ENCODE results near the gene TRPM8.

The TRPM8 gene

GRCh38 chr2:234002281-234002680 is 85.1 kb downstream of the TRPM8 start:
- no peak for DNase-seq (ENCODE audit: low read depth)

DNA sequence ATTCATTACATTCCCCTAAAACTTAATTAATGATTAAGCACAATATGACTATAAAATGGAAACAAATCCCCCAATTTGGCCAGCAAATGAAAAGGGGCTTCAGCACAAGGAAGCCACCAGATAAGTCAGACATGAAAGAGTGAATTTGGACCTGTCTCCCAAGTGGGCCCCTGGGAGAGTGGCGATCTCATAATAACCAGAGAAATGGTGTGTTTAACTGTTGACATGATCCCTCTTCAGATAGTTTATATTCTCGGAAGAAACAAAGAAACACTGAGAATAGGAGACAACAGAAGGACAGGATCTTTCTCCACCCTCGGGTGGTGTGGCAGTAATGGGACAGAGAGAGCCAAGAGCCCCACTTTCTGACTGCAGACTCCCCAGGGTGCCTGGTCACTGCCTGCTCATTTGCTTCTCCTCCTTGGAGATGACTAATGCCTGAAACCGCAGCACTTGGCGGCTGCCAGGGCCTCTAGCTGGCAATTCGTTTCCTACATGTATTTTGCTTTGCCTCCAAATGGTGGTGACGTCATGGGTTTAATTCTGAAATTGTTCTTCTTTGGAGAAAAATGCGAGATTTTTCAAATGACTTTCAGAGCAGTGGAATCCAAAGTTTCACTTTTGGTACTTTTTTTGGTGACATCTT is 86.9 kb downstream of the TRPM8 start:
- DNase-seq (ENCODE audit: low read depth) = no peak

DNA sequence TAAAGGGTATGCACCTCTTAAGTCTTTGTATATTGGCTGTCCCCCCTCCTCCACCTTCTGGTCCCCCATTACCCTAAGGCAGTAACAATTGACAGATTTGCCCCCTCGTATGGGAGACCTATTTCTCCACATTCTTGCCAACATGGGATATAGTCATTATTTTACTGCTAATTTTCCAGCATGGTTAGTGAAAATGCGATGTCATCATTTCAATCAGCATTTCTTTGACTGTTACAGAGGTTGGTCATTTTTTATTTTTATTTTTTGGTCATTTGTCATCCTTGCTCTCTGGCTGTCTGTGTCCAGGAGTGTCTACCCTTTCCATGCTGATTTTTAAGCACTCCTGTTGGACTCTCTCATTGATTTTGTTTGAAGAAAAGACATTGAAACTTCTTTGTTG is 88.0 kb downstream of the TRPM8 start:
- DNase-seq (ENCODE audit: low read depth) = no peak

- no peak for DNase-seq (ENCODE audit: low read depth)
Observed at GRCh38 chr2:234006501-234006900, 89.3 kb downstream of the TRPM8 start.

DNA sequence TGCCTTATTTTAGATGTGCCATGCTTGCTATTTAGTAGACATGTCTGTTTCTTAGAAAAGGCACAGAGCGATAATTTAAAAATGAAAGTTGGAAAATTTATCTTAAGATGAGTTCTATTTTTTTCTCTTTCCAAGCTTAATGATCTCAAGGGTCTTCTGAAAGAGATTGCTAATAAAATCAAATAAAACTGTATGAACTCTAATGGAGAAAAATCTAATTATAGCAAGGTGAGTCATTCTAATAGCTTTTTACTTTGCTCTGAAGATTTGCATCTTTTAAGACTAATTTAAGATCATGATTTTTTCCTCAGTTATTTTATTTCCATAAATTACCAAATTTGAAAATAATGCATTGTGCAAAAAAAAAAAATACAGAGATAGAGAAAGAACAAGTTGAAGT is 97.3 kb downstream of the TRPM8 start:
- no peak for DNase-seq (ENCODE audit: low read depth)

DNA sequence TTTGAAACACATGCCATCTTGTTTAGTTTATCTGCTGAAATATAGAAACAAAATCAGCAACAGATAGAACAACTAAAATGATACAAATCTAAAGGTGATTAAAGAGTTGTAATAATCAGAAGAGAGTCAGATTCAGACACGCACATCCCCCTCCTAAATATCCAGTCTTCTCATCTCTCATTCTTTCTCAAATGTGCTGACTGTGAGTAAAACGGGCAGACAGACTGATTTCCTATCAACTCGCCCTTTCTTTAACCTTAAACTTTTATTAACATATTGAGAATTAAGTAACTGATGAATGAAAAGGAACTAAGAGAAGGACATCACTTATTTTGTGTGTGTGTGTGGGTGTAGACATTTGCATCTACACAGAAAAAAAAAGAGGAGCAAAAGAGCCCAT is 98.7 kb downstream of the TRPM8 start:
- DNase-seq (ENCODE audit: low read depth) = no peak

DNA sequence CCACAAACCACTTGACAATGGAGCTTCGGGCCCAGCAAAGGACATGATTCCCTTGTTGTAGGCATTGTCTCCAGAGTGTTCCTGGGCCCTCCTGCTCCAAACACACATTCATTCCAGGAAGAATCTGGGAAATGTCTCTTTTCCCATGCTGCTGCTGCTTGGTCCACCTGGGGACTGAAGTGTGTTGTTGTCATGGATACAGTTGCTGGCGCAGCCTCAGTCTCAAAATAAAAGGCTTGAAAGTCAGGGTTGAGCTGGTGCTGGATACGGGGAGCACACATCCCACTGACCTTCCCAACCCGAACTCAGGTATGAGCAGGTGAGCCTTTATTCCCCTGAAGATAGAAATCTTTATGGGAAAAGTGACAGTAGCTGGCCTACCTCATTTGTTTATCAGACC is 102.7 kb downstream of the TRPM8 start:
- DNase-seq (ENCODE audit: low read depth) = no peak

DNA sequence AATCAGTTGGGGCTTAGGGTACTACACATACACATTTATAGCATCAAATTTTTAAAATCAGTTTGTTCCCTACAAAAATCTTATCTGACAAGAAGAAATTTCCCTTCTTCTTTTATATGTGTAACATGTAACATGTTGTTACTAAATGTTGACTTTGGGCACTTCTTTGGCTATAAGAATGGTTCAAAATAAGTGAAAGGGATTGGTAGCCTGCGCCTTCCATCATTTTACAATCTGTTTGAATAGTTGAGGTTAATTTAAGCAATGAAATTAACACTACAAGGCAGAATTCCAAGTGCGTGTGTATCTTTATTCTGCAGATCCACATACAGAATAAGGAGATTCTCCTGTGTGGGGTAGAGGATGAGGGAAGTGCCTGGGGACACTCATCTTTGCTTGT is 103.2 kb downstream of the TRPM8 start:
- DNase-seq (ENCODE audit: low read depth) = no peak

GRCh38 chr2:234022424-234022823 is 105.3 kb downstream of the TRPM8 start:
- DNase-seq (ENCODE audit: low read depth) = no peak

- no peak for DNase-seq (ENCODE audit: low read depth)
Observed at GRCh38 chr2:234024304-234024703, 107.1 kb downstream of the TRPM8 start.

DNA sequence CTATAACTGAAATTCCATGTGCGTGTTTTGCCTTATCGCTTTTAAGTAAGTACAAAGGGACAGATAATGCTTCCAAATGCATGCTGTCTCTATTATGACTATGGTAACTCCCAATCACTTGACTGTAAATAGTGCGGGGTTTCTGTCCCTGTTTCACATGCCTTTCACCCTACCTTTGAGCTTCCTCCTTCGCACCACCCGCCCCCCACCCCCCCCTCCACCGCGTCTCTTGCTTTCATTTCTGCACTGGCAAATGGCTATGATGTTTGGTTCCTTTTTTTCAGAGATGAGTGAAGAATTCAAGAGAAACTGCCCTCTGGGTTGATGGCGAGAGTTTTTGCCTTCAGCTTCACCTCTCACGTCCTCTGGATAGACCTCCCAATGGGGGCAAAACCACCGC is 108.3 kb downstream of the TRPM8 start:
- no peak for DNase-seq (ENCODE audit: low read depth)

- DNase-seq (ENCODE audit: low read depth) = no peak
Observed at GRCh38 chr2:234025891-234026401, 108.8 kb downstream of the TRPM8 start.

DNA sequence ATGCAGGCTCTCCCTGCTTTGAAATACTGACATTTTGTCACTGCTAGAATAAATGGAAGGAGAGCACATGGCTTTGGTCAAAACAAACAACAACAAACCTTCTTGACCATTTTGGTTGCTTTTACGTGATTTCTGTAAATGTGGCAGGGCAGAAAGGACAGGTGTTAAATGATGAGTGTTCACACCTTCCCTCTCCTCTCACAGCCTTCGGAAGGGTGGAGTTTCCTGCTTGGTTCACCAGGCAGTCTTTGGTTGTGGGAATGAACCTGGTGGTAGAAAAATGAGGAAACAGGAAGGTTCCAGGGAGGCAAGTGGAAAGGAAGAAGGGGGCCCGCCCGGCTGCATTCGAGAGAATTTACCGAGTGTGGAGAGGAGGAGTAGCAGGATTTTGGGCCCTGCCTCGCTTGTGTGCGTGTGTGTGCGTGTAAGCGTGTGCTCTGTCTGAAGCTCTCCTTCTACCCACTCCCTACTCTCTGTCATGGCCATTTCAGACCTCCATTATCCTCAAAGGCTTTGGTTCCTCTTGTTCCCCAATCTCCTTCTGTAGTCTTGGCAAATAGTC is 109.6 kb downstream of the TRPM8 start:
- no peak for DNase-seq (ENCODE audit: low read depth)

GRCh38 chr2:234027641-234028040 is 110.5 kb downstream of the TRPM8 start:
- DNase-seq (ENCODE audit: low read depth) = no peak

- DNase-seq (ENCODE audit: low read depth) = no peak
Observed at GRCh38 chr2:234029150-234029733, 112.1 kb downstream of the TRPM8 start.

DNA sequence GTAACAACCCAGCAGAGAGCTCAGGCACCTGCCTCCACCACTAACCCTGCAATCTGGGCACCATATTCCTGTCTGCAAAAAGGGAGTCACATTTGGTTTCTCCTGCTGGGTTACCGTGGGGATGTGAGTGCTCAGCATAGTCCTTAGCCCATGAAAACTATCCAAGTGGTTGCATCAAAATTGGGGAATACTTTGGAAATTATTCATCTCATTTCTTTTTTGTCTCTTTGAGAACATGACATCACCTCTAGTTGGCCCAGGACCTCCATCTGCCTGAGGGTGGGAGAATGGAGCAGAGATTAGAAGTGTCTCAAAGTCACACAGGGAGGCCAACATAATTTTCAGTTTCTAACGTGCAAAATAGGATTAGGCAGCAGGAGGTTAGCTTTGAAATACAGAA is 114.0 kb downstream of the TRPM8 start:
- no peak for DNase-seq (ENCODE audit: low read depth)

- no peak for DNase-seq (ENCODE audit: low read depth)
Observed at GRCh38 chr2:234032279-234032856, 115.2 kb downstream of the TRPM8 start.

- DNase-seq (ENCODE audit: low read depth) = no peak
Observed at GRCh38 chr2:234033174-234033573, 116.0 kb downstream of the TRPM8 start.

GRCh38 chr2:234033885-234034284 is 116.7 kb downstream of the TRPM8 start:
- no peak for DNase-seq (ENCODE audit: low read depth)

DNA sequence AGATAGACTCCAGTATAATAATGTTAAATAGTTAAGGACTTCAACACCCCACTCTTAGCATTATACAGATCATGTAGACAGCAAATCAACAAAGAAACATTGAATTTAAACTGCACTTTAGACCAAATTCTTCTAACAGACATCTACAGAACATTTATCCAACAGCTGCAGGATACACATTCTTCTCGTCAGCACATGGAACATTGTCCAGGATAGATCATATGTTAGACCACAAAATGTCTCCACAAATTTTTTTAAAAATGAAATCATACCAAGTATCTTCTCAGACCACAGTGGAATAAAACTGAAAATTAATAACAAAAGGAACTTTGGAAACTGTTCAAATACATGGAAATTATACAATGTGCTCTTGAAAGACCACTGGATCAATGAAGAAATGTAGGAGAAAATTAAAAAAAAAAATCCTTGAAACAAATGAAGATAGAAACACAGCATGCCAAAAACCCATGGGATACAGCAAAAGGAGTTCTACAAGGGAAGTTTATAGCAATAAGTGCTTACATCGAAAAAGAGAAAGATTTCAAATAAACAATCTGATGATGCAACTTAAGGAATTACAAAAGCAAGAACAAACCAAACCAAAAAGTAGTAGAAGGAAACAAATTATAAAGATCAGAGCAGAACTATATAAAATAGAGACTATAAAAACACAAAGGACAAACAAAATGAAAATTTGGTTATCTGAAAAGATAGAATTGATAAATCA is 121.1 kb downstream of the TRPM8 start:
- DNase-seq (ENCODE audit: low read depth) = no peak

GRCh38 chr2:234044157-234044556 is 127.0 kb downstream of the TRPM8 start:
- DNase-seq (ENCODE audit: low read depth) = no peak

DNA sequence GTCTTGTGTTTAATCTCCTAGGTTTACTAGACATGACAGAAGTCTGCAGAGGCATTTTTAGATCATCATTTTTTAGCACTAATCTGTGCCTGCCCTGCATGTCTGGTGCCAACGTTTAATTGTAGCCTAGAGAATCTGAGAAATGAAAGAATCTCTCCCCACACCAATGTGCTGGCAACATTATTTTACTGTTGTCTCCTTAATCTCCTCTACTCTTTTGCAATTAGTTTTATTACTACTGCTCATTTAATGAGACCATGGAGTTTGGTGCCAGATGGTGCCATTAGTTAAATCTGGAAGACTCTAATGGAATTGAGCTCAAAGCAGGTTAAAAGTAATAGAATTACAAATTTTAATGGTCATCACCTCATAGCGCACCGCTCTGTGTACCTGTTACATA is 129.3 kb downstream of the TRPM8 start:
- DNase-seq (ENCODE audit: low read depth) = no peak

DNA sequence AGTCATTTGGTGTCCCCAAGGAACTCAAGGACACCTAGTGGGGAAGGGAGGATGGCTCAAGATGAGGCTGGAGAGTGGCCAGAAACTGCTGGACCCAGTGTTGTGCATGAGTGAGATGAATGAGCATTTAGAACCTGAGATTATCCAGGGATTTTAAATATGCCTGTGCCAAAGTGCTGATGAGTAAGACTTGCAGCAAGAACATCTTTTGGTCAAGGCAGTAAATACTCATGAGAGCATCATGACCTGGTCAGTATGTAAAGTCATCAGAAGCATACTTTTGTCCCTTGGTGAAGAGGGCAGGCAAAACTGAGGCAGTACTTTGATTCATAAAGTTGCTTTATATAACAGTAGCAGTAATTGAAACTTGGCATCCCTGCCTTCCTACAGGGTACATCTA is 130.2 kb downstream of the TRPM8 start:
- DNase-seq (ENCODE audit: low read depth) = no peak

All from activated T-helper 9 cell treated with anti-CD3 and anti-CD28 coated beads, Interleukin-2, amount 50 U/mL, for 16 hours (primary cell).